HepG2 (cell line): Measurements from ENCODE around the gene SLC1A3. TPM values are rescaled to one million over a fixed set of nuclear protein-coding genes. Genes with fewer than 3 reads are reported as not detected.

Source experiments
- ATAC-seq: fragments of 200-7000 bp; cut with Tn5 transposase; 3 replicates; pipeline ENCODE4 v1.9.1; 2020; ENCODE audit warnings: mild to moderate bottlenecking, moderate library complexity
- BruUV-seq: library from RNA; stranded (reverse); fragments of 400-500 nt; replicated peaks from 2 replicates; lab custom pipeline; 2021; lab: Mats Ljungman, UMichigan
- CTCF ChIA-PET: fragments of 300-600 bp; formaldehyde crosslinking; extraction: SDS; loops from one replicate; lab custom pipeline; 2021; ENCODE audit warnings: low total read pairs, inconsistent platforms, low intra/inter-chr PET ratio; lab: Yijun Ruan, JAX
- POLR2A ChIA-PET: fragments of 350-600 bp; sonication (Branson Sonifier 250); formaldehyde crosslinking; loops from one replicate; lab custom pipeline; 2020; ENCODE audit warnings: antibody characterized with exemption, inconsistent platforms; lab: Yijun Ruan, JAX
- DNase-seq: peaks from one replicate; pipeline ENCODE4 v3.0.0-alpha.2; 2015; ENCODE audit warnings: low spot score
- FAIRE-seq: peaks from 3 replicates; lab custom pipeline; 2011; peaks lifted over from hg19 to GRCh38; lab: Jason Lieb, UNC
- H2AFZ ChIP-seq: one replicate; pipeline ENCODE4 v1.6.1; 2011; ENCODE audit warnings: low read length, inconsistent platforms
- H3K27ac ChIP-seq: fragments of 300-600 bp; 3 replicates; pipeline ENCODE4 v1.8.0; 2011; ENCODE audit warnings: mixed run types, mild to moderate bottlenecking, mixed read lengths, low read length, inconsistent platforms; ENCODE audit not compliant: insufficient read depth; ENCODE audit errors: extremely low read length
- H3K27me3 ChIP-seq, 2 experiments: fragments of 200-600 bp in 1 of 2; 2 replicates in 1 of 2; 3 replicates in 1 of 2; pipeline versions ENCODE4 v1.6.0 to v1.8.0; 2011; ENCODE audit warnings: low read length in 2 of 2, mild to moderate bottlenecking in 2 of 2, moderate library complexity in 2 of 2, inconsistent platforms in 1 of 2; ENCODE audit not compliant: insufficient read depth in 2 of 2, control insufficient read depth in 1 of 2
- H3K36me3 ChIP-seq, 2 experiments: fragments of 200-600 bp in 1 of 2; replicated peaks in 1 of 2; 2 replicates in 1 of 2; 3 replicates in 1 of 2; pipeline versions ENCODE4 v1.5.1 to v1.8.0; 2011; ENCODE audit warnings: low read length in 2 of 2, inconsistent platforms in 1 of 2; ENCODE audit not compliant: insufficient read depth in 2 of 2, control insufficient read depth in 1 of 2
- H3K4me1 ChIP-seq: 2 replicates; pipeline ENCODE4 v1.5.1; 2012; ENCODE audit warnings: low read length, inconsistent platforms; ENCODE audit not compliant: insufficient read depth
- H3K4me2 ChIP-seq: 2 replicates; pipeline ENCODE4 v1.6.0; 2011; ENCODE audit warnings: low read depth, low read length, inconsistent platforms
- H3K4me3 ChIP-seq, 3 experiments: fragments of 200-600 bp in 1 of 3; sonication (generic), shearing (Covaris generic) in 1 of 3; replicated peaks in 1 of 3; 2 replicates each; pipeline ENCODE4 v1.5.1; 2011 to 2016; ENCODE audit warnings: low read length in 3 of 3, inconsistent platforms in 2 of 3, low read depth in 2 of 3, mild to moderate bottlenecking in 2 of 3, control low read depth in 1 of 3, mixed read lengths in 1 of 3; ENCODE audit not compliant: insufficient read depth in 1 of 3
- H3K79me2 ChIP-seq: one replicate; pipeline ENCODE4 v1.6.1; 2011; ENCODE audit warnings: low read length, inconsistent platforms; ENCODE audit not compliant: insufficient read depth
- H3K9ac ChIP-seq: 2 replicates; pipeline ENCODE4 v1.6.0; 2011; ENCODE audit warnings: mild to moderate bottlenecking, low read depth, low read length, inconsistent platforms; ENCODE audit not compliant: insufficient read depth
- H3K9me3 ChIP-seq: 2 replicates; pipeline ENCODE4 v1.5.1; 2012; ENCODE audit warnings: mild to moderate bottlenecking, low read length
- H4K20me1 ChIP-seq: 2 replicates; pipeline ENCODE4 v1.6.0; 2011; ENCODE audit warnings: inconsistent platforms, mild to moderate bottlenecking, low read length, moderate library complexity; ENCODE audit not compliant: insufficient read depth
- BCL6 ChIP-seq: IDR thresholded peaks from 2 replicates; pipeline ENCODE4 v1.6.1; 2016; ENCODE audit warnings: missing genetic modification reagents, missing compliant biosample characterization
- FOXA1 ChIP-seq, 2 experiments: fragments of 450-650 bp in 1 of 2; sonication (generic) in 1 of 2; formaldehyde crosslinking in 1 of 2; IDR thresholded peaks; 2 replicates each; pipeline versions ENCODE4 v1.4.0 to v1.6.1; 2016 to 2020; ENCODE audit warnings: missing genetic modification reagents in 1 of 2
- IKZF4 ChIP-seq: sonication (generic); formaldehyde crosslinking; IDR thresholded peaks from 2 replicates; pipeline ENCODE4 v1.5.1; 2020; ENCODE audit warnings: borderline replicate concordance, mild to moderate bottlenecking, low read depth, missing genetic modification reagents; ENCODE audit errors: not compliant biosample characterization
- MBD4 ChIP-seq: IDR thresholded peaks from 2 replicates; pipeline ENCODE4 v1.6.1; 2012; ENCODE audit warnings: low read length, inconsistent platforms, borderline replicate concordance
- MEIS1 ChIP-seq: sonication (generic); formaldehyde crosslinking; IDR thresholded peaks from 2 replicates; pipeline ENCODE4 v1.9.0; 2021; ENCODE audit warnings: mild to moderate bottlenecking, missing genetic modification reagents, moderate library complexity, borderline replicate concordance
- NONO ChIP-seq, 2 experiments: fragments of 450-650 bp in 1 of 2; sonication (generic) in 1 of 2; formaldehyde crosslinking in 1 of 2; IDR thresholded peaks in 1 of 2; conservative IDR thresholded peaks in 1 of 2; 2 replicates each; pipeline versions ENCODE4 v1.6.1 to v1.8.0; 2017 to 2022; ENCODE audit warnings: mild to moderate bottlenecking in 1 of 2, missing genetic modification reagents in 1 of 2, moderate library complexity in 1 of 2
- PATZ1 ChIP-seq: sonication (generic); formaldehyde crosslinking; IDR thresholded peaks from 2 replicates; pipeline ENCODE4 v1.4.0; 2020; ENCODE audit warnings: missing genetic modification reagents
- PPARG ChIP-seq: conservative IDR thresholded peaks from 2 replicates; pipeline ENCODE4 v1.6.1; 2016; ENCODE audit warnings: missing biosample characterization, missing genetic modification reagents
- SMYD3 ChIP-seq: sonication (generic); formaldehyde crosslinking; IDR thresholded peaks from 2 replicates; pipeline ENCODE4 v1.8.1; 2023; ENCODE audit warnings: mild to moderate bottlenecking, missing genetic modification reagents
- ZBTB3 ChIP-seq: sonication (generic); formaldehyde crosslinking; IDR thresholded peaks from 2 replicates; pipeline ENCODE4 v1.4.0; 2020; ENCODE audit warnings: low read depth, mild to moderate bottlenecking, moderate library complexity, missing genetic modification reagents, borderline replicate concordance
- ZC3H4 ChIP-seq: sonication (generic); formaldehyde crosslinking; IDR thresholded peaks from 2 replicates; pipeline ENCODE4 v1.4.0; 2020; ENCODE audit warnings: missing genetic modification reagents, borderline replicate concordance
- ZNF17 ChIP-seq: sonication (generic); formaldehyde crosslinking; IDR thresholded peaks from 2 replicates; pipeline ENCODE4 v1.5.0; 2020; ENCODE audit warnings: mild to moderate bottlenecking, missing genetic modification reagents
- ZNF253 ChIP-seq: sonication (generic); formaldehyde crosslinking; IDR thresholded peaks from 2 replicates; pipeline ENCODE4 v1.8.0; 2022; ENCODE audit warnings: mild to moderate bottlenecking, missing genetic modification reagents, borderline replicate concordance
- in situ Hi-C: cut with HindIII; loops from 2 replicates; pipeline ENCODE4 v1.10.0; 2017; ENCODE audit warnings: low pct_unique_long_range_greater_than_20kb; ENCODE audit not compliant: extremely low pct_ligation_motif_present
- intact Hi-C: fragments of 100-400 bp; cut with micrococcal nuclease; formaldehyde crosslinking; loops from one replicate; pipeline ENCODE4 v1.10.0; 2022; ENCODE audit not compliant: unreplicated experiment
- polyA plus RNA-seq, 8 experiments: library from polyadenylated mRNA; depleted of rRNA in 3 of 8; stranded (reverse) in 7 of 8; unstranded in 1 of 8; fragments of >200 nt; fragmentation: Illumina TruSeq in 4 of 8; extraction: Trizol in 4 of 8; gene quantifications; 2 replicates each; pipeline versions ENCODE4 v1.2.1 to v1.2.3, GENCODE V29; 2011 to 2016; ENCODE audit warnings: low read depth in 4 of 8, missing spikeins in 1 of 8, mixed read lengths in 1 of 8; ENCODE audit not compliant: insufficient read depth in 1 of 8
- total RNA-seq, 5 experiments: library from RNA; depleted of rRNA; stranded (reverse); fragments of >200 nt; fragmentation: Illumina TruSeq; extraction: Trizol; gene quantifications; 2 replicates each; pipeline ENCODE4 v1.2.3, GENCODE V29; 2016; ENCODE audit warnings: low read depth in 1 of 5
- TF ChIP-seq, protein P1 (sequence below): sonication (generic); formaldehyde crosslinking; IDR thresholded peaks from 2 replicates; pipeline ENCODE4 v1.4.0; 2020; ENCODE audit warnings: mild to moderate bottlenecking, missing genetic modification reagents

The SLC1A3 gene
- total and polyA plus RNA-seq, 2 of the 13 experiments (the other 11 are each of a cell fraction or from before 2014, with no cell fraction given): 0.09 TPM; not detected in 1

DNA sequence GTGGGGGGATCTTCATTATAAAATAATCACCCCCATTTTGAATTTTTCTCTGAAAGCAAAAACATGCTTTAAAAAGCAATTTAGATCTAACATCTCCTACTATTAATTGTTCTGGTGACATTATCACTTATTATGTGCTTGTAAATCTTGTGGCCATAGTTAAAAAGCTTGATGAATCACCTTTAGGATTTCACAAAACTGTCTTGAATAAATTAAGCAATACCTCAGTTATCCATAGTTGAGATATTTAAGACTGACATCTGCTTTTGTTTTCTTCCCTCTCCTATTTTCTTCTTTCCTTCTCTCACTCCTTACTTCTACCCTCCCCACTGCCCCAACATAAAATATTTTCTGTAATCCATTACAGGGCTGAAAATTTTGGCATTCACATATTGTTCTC lies 84.8 kb downstream of the SLC1A3 start:
- no TSS peak for BruUV-seq
- intact Hi-C loops: loop anchor here (2.0 to 10.0 kb wide), 2 partner anchors 512 to 616 kb away; no protein-coding TSS in a partner anchor
- H3K4me2 ChIP-seq: no peak overlapping the region

More for the DNA sequence above, 84.8 kb downstream of the SLC1A3 start:
- Histone ChIP-seq H3K4me1 (peaks cover 4% of the 10 kb centered on the region; the same call in 1 of the 2 replicates), H2AFZ (no peak overlapping the region), H3K9me3 (no peaks in the 10 kb centered on the region)
- POLR2A ChIA-PET: no interaction called here
- TF ChIP-seq MBD4 (no peak), MEIS1 (no peak), ZNF17 (no peak), ZNF253 (CRISPR knock-in tag) (no peak), SMYD3 (CRISPR knock-in tag) (no peak), FOXA1 (IDR thresholded peaks at IDR 0.05) (no peak), FOXA1 (CRISPR knock-in tag; IDR thresholded peaks at IDR 0.05) (no peak), NONO (IDR thresholded peaks at IDR 0.05) (no peak), NONO (CRISPR knock-in tag; conservative IDR thresholded peaks at IDR 0.05) (no peak), BCL6 (no peak), ZBTB3 (CRISPR knock-in tag) (no peak), ZC3H4 (no peak), PPARG (CRISPR knock-in tag) (no peak), PATZ1 (CRISPR knock-in tag) (no peak), IKZF4 (CRISPR knock-in tag) (no peak)
- TF ChIP-seq, protein P1, sequence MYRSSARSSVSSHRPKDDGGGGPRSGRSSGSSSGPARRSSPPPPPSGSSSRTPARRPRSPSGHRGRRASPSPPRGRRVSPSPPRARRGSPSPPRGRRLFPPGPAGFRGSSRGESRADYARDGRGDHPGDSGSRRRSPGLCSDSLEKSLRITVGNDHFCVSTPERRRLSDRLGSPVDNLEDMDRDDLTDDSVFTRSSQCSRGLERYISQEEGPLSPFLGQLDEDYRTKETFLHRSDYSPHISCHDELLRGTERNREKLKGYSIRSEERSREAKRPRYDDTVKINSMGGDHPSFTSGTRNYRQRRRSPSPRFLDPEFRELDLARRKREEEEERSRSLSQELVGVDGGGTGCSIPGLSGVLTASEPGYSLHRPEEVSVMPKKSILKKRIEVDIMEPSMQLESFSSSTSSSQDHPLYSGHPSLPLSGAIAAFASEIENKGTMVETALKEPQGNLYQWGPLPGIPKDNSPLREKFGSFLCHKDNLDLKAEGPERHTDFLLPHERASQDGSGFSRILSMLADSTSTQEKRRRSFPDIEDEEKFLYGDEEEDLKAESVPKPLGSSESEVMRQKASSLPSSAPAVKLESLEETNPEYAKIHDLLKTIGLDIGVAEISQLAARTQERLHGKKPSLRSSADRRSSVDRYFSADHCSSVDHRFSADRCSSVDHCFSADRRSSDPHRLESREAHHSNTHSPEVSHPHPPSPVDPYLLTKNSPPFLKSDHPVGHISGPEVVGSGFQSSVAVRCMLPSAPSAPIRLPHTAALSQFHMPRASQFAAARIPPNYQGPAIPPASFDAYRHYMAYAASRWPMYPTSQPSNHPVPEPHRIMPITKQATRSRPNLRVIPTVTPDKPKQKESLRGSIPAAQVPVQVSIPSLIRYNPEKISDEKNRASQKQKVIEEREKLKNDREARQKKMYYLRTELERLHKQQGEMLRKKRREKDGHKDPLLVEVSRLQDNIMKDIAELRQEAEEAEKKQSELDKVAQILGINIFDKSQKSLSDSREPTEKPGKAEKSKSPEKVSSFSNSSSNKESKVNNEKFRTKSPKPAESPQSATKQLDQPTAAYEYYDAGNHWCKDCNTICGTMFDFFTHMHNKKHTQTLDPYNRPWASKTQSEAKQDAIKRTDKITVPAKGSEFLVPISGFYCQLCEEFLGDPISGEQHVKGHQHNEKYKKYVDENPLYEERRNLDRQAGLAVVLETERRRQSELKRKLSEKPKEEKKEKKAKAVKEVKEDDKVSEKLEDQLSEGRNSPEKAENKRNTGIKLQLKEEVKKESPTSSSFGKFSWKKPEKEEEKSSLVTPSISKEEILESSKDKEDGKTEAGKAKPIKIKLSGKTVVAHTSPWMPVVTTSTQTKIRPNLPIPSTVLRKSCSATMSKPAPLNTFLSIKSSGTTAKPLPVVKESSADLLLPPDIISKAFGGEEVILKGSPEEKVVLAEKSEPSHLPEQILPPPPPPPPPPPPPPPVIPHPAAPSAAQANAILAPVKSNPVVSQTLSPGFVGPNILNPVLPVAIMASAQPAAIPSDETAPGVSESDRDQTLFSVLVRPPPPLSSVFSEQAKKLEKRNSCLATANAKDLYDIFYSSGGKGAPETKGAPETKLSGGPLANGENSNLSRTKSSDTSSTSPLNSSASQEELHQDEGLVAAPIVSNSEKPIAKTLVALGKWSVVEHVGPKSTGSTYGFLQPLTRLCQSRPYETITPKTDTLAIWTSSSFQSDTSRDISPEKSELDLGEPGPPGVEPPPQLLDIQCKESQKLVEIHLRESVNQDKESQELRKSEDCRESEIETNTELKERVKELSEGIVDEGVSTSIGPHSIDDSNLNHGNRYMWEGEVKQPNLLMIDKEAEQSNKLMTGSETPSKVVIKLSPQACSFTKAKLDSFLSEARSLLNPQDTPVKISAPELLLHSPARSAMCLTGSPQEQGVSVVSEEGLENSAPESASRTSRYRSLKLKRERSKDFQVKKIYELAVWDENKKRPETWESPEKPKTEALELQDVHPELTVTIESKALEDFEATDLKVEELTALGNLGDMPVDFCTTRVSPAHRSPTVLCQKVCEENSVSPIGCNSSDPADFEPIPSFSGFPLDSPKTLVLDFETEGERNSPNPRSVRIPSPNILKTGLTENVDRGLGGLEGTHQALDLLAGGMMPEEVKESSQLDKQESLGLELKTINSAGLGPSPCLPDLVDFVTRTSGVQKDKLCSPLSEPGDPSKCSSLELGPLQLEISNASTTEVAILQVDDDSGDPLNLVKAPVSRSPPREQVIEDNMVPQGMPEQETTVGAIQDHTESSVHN: no peak
- TF ChIP-seq, all 625 proteins: peak for 0
- Histone ChIP-seq H4K20me1 (no peaks in the 10 kb centered on the region), H3K79me2 (no peaks in the 10 kb centered on the region), H3K36me3 (no peaks in the 10 kb centered on the region), H3K9ac (no peak overlapping the region), H3K4me3 (no peak overlapping the region), H3K27ac (no peak overlapping the region), H3K27me3 (peaks cover 0 to 6% of the 10 kb centered on the region in 2 experiments; a peak in 1 of 5 replicates)
- FAIRE-seq (no peak), ATAC-seq (no peak), DNase-seq (no peak)
- CTCF ChIA-PET: no interaction called here
- in situ Hi-C loops: loop anchor here (5.0 to 25.0 kb wide), 3 partner anchors 274 to 629 kb away; partner anchors contain the start of gene UGT3A2
